Heart left ventricle (tissue), 13 donors: ENCODE data around the gene TBX10.

Source experiments
- CTCF ChIP-seq, 12 donors: fragments of 200-600 bp; sonication (generic) in 4 of 12; IDR thresholded peaks; one replicate each; pipeline versions ENCODE4 v1.5.0 to v1.8.0; 2018 to 2022; ENCODE audit warnings: antibody characterized with exemption in 12 of 12, mild to moderate bottlenecking in 5 of 12
- POLR2A ChIP-seq, 2 donors: fragments of 450-650 bp; IDR thresholded peaks; one replicate each; pipeline ENCODE4 v1.6.1; 2017; ENCODE audit warnings: antibody characterized with exemption in 2 of 2, mild to moderate bottlenecking in 2 of 2, moderate library complexity in 2 of 2
- donor health status: ischemic (EF 13 %, LVEDD 7.1; RV severe dilation, severe dysfunction).
- donor health status: DM: no; HTN: yes; CAD: no.
- donor health status: DM: no; HTN: no; CAD: no.
- donor health status: ischemic (EF 25% LVEDD 6.9; RV normal size, moderate dysfunction).
- donor health status: ischemic (EF 25% LVEDD 5.7; RV mildly dilated, moderate dysfunction).
- donor health status: ischemic (EF 35%, LVEDD 5.7; RV mildly dilated, moderate dysfunction).
- donor health status: nonischemic (EF 11% LVEDD 7.7; RV severe dilation, severe dysfunction).
- donor health status: DM: yes; HTN: yes; CAD: no.
- donor health status: PGD.
- donor health status: ischemic (EF 29% LVEDD 5.4; RV normal size, mild dysfunction).
- donor health status: nonischemic (EF 23%, LVEDD 6.1; RV moderate dilation, normal function).

- TF ChIP-seq CTCF (IDR thresholded peaks at IDR 0.05) (no peak), POLR2A (IDR thresholded peaks at IDR 0.05) (no peak)
These were observed 8.7 kb upstream of the TBX10 start for GRCh38 chr11:67648140-67648795.
